ENCODE measurements around the gene ACVRL1. TPM values are rescaled to one million over a fixed set of nuclear protein-coding genes. Genes with fewer than 3 reads are reported as not detected.

The ACVRL1 gene
- total RNA-seq, 1 experiment from 2014 or later = not detected

- CTCF ChIA-PET = interaction anchor here (1.8 kb wide), 1 partner anchor 56 kb away, joined by 7 read pairs; no protein-coding TSS in a partner anchor
- no peak for DNase-seq
- Mint-ChIP-seq H3K27ac (ENCODE audit: unreplicated experiment) (no peak overlapping the region), H3K36me3 (ENCODE audit: insufficient read depth, unreplicated experiment) (no peaks in the 10 kb centered on the region), H3K4me3 (ENCODE audit: low read depth, unreplicated experiment) (no peak overlapping the region), H3K4me1 (ENCODE audit: low read depth, unreplicated experiment) (no peaks in the 10 kb centered on the region), H3K9me3 (ENCODE audit: low read depth, unreplicated experiment) (no peaks in the 10 kb centered on the region), H3K27me3 (ENCODE audit: unreplicated experiment) (peaks cover 5% of the 10 kb centered on the region)
- TF ChIP-seq, protein P1, sequence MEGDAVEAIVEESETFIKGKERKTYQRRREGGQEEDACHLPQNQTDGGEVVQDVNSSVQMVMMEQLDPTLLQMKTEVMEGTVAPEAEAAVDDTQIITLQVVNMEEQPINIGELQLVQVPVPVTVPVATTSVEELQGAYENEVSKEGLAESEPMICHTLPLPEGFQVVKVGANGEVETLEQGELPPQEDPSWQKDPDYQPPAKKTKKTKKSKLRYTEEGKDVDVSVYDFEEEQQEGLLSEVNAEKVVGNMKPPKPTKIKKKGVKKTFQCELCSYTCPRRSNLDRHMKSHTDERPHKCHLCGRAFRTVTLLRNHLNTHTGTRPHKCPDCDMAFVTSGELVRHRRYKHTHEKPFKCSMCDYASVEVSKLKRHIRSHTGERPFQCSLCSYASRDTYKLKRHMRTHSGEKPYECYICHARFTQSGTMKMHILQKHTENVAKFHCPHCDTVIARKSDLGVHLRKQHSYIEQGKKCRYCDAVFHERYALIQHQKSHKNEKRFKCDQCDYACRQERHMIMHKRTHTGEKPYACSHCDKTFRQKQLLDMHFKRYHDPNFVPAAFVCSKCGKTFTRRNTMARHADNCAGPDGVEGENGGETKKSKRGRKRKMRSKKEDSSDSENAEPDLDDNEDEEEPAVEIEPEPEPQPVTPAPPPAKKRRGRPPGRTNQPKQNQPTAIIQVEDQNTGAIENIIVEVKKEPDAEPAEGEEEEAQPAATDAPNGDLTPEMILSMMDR (IDR thresholded peaks at IDR 0.05; ENCODE audit: unreplicated experiment) = no peak
- intact Hi-C loops (cut with micrococcal nuclease; ENCODE audit: unreplicated experiment) = loop anchor here (1.0 kb wide), 2 partner anchors 27 to 55 kb away; no protein-coding TSS in a partner anchor
- BruUV-seq (replicated peaks) = no TSS peak
These were observed 18.2 kb downstream of the ACVRL1 start for GRCh38 chr12:51925346-51926063.

DNA sequence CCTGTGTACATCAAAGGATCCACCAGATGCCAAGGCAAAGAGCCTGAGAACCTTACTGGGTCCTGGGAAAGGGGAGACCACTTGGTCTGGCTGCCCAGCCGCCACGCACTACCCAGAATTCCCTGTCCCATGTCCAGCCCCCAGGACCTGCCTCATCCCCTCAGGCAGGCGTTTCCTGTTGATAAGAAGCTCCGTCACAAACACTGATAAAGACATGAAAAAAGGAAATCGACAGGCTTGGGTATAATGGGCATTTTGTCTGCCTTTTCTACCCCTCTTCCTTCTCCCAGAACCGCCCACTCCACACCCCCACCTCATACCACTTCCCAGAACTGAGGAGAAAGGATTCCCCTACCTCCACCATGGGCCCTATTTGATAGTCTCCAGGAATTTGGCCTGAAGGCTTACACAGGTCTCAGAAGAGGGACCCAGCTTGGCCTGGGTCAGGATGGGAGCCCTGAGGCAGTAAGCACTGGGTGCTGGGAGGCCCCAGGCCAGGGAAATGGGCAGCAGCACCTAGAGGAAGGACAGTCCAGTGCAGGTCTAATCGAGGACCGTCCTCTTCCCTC is 18.8 kb downstream of the ACVRL1 start:
- TF ChIP-seq, protein P1 (IDR thresholded peaks at IDR 0.05; ENCODE audit: unreplicated experiment) = no peak
- no peaks in the 10 kb centered on the region for H3K36me3 Mint-ChIP-seq (ENCODE audit: insufficient read depth, unreplicated experiment)
- no TSS peak for BruUV-seq (replicated peaks)
- H3K27ac Mint-ChIP-seq (ENCODE audit: unreplicated experiment) = no peak overlapping the region
- H3K9me3 Mint-ChIP-seq (ENCODE audit: low read depth, unreplicated experiment) = no peaks in the 10 kb centered on the region
- CTCF ChIA-PET = interaction anchor here (0.6 to 1.8 kb wide), 2 partner anchors 55 to 221 kb away, joined by 5 to 7 read pairs; no protein-coding TSS in a partner anchor
- intact Hi-C loops (cut with micrococcal nuclease; ENCODE audit: unreplicated experiment) = loop anchor here (1.0 kb wide), 1 partner anchor 54 kb away; no protein-coding TSS in a partner anchor
- H3K4me3 Mint-ChIP-seq (ENCODE audit: low read depth, unreplicated experiment) = no peak overlapping the region
- no peak for DNase-seq
- no peaks in the 10 kb centered on the region for H3K27me3 Mint-ChIP-seq (ENCODE audit: unreplicated experiment)
- H3K4me1 Mint-ChIP-seq (ENCODE audit: low read depth, unreplicated experiment) = no peaks in the 10 kb centered on the region

DNA sequence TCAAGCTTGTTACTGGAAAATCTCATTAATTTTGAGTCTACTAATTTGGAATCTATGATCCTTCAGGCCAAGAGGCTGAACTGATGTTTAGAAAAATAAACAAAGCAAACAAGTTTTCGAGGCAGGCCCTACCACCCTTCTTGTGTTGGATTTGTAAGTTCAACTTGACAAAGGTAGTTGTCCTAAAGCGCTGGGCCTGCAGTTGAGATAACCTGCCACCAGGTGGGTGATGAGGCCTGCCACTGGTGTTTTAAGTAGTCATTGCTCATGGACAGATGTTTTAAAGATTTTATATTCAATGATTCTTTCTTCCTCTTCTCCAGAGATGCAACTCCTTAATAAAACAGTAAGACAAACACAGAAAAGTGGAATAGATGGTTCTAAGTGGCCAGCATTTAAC is 19.4 kb downstream of the ACVRL1 start:
- CTCF ChIA-PET = interaction anchor here (0.6 to 1.8 kb wide), 2 partner anchors 54 to 222 kb away, joined by 5 to 7 read pairs; no protein-coding TSS in a partner anchor
- Mint-ChIP-seq H3K36me3 (ENCODE audit: insufficient read depth, unreplicated experiment) (no peaks in the 10 kb centered on the region), H3K9me3 (ENCODE audit: low read depth, unreplicated experiment) (no peaks in the 10 kb centered on the region), H3K27ac (ENCODE audit: unreplicated experiment) (no peak overlapping the region), H3K4me1 (ENCODE audit: low read depth, unreplicated experiment) (no peaks in the 10 kb centered on the region), H3K27me3 (ENCODE audit: unreplicated experiment) (no peaks in the 10 kb centered on the region), H3K4me3 (ENCODE audit: low read depth, unreplicated experiment) (no peak overlapping the region)
- DNase-seq = peak; percentile 62
- TF ChIP-seq, protein P1 (IDR thresholded peaks at IDR 0.05; ENCODE audit: unreplicated experiment) = peak; percentile 28
- BruUV-seq (replicated peaks) = no TSS peak
- intact Hi-C loops (cut with micrococcal nuclease; ENCODE audit: unreplicated experiment) = loop anchor here (1.0 kb wide), 1 partner anchor 54 kb away; no protein-coding TSS in a partner anchor

DNA sequence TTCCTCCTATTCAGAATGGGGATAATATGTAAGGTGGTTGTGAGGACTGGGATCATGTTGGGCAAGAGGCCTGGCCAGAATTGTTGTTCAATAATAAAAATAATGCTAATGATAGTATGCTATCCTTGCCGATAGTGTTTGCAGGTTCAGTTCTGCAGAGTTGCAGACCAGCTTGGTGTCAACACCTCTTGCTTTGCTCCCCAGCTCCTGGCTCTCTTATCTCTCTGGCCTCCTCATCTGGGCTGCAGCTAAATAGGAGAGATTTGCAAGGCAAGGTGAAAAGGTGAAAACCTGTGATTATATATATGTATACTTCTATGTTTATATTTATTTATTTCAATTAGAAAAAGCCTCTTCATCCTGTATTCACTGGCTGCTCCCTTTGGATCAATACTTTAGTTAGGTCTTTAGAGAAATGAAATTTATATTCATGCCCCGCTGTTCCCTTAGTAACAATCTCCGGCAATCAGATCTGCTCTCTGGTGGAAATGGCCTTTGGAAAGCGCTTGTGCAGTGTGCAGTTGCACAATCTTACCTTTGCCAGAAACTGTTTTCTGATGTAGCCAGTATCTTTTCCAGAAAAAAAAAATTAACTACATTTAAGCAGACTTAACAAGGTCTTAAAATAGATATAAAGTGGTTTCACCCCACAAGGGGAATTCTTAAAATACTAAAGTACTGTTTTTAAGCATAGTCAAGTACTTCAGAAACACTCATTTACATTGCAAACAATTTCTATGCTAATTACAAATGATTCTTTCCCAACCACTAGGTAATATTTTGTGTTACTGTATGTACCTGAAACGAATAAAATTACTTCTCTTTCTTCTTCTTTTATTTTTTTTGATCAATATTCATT is 25.1 kb downstream of the ACVRL1 start:
- no peaks in the 10 kb centered on the region for H3K9me3 Mint-ChIP-seq (ENCODE audit: low read depth, unreplicated experiment)
- TF ChIP-seq, protein P1 (IDR thresholded peaks at IDR 0.05; ENCODE audit: unreplicated experiment) = no peak
- H3K4me1 Mint-ChIP-seq (ENCODE audit: low read depth, unreplicated experiment) = no peaks in the 10 kb centered on the region
- H3K4me3 Mint-ChIP-seq (ENCODE audit: low read depth, unreplicated experiment) = no peak overlapping the region
- BruUV-seq (replicated peaks) = no TSS peak
- intact Hi-C loops (cut with micrococcal nuclease; ENCODE audit: unreplicated experiment) = no loop called here
- no peaks in the 10 kb centered on the region for H3K36me3 Mint-ChIP-seq (ENCODE audit: insufficient read depth, unreplicated experiment)
- no peak overlapping the region for H3K27ac Mint-ChIP-seq (ENCODE audit: unreplicated experiment)
- CTCF ChIA-PET = no interaction called here
- DNase-seq = no peak
- peaks cover 24% of the 10 kb centered on the region for H3K27me3 Mint-ChIP-seq (ENCODE audit: unreplicated experiment)

All from Calu3 (cell line).